Central memory CD4-positive, alpha-beta T cell (primary cell): ENCODE measurements around the gene GYPC.

Experiments
- DNase-seq: peaks from one replicate; pipeline ENCODE4 v3.0.0; 2022

GYPC gene

DNA sequence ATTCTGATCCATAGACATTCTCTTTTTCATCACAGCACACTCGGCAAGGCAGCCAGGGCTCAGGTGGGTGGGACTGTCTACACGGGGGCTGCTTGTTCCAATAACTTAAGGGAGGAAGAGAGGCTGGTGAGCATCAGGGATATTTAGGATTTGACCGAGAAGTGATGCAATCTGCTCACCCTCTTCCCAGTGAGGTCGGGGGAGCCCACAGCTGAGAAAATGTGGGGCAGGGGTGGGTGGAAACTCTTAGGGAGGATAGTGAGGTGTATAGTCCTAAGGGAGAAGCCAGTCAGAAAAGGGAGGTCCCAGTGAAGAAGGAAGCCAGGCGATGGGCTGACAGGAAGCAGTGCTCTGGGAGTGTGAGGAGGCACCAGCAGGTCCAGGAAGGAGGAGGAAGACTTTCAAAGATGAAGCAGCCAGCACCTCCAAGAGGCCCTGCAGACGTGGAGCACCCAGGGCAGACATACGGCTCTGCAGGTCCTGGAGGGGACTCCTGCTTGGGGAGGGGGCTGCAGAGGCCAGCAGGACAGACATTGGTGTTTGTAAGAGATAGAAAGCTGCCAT, 76.8 kb downstream of the GYPC start:
- no peak for DNase-seq

DNA sequence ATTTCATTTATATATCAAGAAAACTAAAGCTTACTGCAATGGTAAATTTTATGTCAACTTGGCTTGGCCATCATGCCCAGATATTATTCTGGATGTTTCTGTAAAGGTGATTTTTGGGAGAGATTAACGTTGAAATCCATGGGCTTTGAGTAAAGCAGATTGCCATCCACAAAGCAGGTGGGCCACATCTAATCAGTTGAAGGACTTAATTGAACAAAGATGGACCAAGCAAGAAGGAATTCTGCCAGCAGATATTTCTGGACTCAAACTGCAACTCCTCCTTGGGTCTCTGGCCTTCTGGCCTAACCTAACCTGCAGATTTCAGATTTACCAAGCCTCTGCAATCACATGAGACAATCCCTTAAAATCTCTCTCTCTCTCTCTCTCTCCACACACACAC, 77.8 kb downstream of the GYPC start:
- DNase-seq, result no peak

DNA sequence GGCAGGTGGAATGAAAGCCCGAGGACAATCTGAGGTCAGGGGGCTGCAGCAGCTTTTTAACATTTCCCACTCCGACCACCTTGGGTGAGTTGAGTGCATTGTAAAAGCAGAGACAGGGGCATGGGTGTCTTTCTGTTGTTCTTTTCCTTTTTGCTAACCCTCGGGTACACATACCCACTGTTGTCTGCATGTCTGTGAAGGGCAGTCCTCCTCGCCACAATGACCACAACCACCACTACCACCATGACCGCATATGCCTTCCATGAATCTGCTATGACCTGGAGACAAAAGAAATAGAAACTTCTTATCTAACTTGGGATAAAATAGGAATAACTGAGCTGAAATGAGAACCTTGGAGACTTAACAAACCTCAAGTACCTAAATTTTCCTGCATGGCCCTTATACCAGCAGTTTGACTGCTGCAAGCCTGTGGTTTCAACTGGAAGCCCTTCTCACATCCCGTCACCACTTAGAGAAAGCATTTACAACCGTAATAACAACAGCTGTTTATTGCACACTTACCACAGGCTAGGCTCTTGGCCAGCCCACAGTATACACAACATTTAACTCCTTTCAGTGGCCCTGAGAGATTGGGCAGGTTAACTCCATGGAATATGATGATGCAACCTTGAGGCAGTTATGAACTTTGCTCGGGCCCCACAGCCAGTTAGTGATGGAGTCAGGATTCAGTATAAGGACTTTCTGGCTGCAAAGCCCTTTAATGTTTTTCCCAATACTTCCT, 80.3 kb downstream of the GYPC start:
- no peak for DNase-seq

DNA sequence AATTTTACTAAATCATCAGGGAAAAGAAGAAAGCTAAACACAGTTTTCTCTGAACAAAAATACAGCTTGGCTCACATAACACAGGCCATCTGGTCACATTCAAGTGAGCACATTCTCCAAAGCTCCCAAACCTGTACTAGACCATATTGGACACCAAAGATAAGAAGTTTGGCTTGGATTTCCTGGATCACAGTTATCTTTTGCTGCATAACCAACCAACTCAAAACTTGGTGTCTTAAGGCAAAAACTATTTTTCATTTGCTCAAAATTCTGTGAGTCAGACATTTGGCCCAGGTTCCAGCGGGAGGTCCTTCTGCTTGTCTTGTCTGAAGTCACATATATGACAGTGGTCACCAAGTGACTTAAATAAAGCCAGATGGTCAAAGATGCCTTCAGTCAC, 83.2 kb downstream of the GYPC start:
- DNase-seq, result no peak

DNA sequence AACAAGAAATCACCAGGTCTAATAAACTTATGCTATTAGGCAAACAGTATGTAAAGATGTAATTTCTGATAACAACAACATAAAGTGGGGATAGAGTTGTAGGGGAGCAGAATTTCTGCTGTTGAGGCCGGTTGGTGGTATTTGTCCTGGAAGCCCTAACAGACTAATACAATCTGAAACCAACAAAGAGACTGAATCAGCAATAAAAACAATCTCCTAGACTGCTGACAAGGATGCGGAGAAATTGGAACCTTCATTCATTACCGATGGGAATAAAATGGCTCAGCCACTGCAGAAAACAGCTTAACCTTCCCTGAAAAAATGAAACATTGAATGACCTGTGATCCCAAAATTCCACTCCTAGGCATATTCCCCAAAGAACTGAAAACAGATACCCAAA, 88.7 kb downstream of the GYPC start:
- no peak for DNase-seq
